A549 (cell line): ENCODE results near the gene ATP2B3. TPM values are rescaled to one million over a fixed set of nuclear protein-coding genes. Genes with fewer than 3 reads are reported as not detected.
A peak's percentile ranks its signal among the peaks of the same experiment; 100 is the strongest.

Experiments used
- ATAC-seq, 2 experiments: fragments of 200-7000 bp in 1 of 2; fragments of >200 bp in 1 of 2; cut with Nextera tagmentation in 1 of 2; cut with Tn5 transposase in 1 of 2; 3 replicates each; pipeline versions ENCODE4 v1.8.0 to v1.9.1; 2018 to 2020; ENCODE audit warnings: mild to moderate bottlenecking in 1 of 2, moderate library complexity in 1 of 2
- CTCF ChIA-PET: fragments of 300-600 bp; sonication (Branson Sonifier 250); formaldehyde crosslinking; extraction: SDS; loops from one replicate; lab custom pipeline; 2021; ENCODE audit warnings: antibody characterized with exemption, inconsistent platforms; lab: Yijun Ruan, JAX
- POLR2A ChIA-PET: fragments of 350-600 bp; formaldehyde crosslinking; extraction: SDS; loops from one replicate; lab custom pipeline; 2021; ENCODE audit warnings: antibody characterized with exemption, inconsistent platforms; lab: Yijun Ruan, JAX
- DNase-seq, 2 experiments: peaks; one replicate each; pipeline versions ENCODE4 v3.0.0 to v3.0.0-alpha.2; 2011 to 2016; ENCODE audit warnings: low read depth in 1 of 2, low spot score in 1 of 2
- FAIRE-seq: peaks from 2 replicates; lab custom pipeline; 2011; peaks lifted over from hg19 to GRCh38; lab: Jason Lieb, UNC
- H3K27ac ChIP-seq, 2 experiments: fragments of >200 bp; sonication (Bioruptor Twin); formaldehyde crosslinking; 3 replicates each; pipeline ENCODE4 v1.5.1; 2016 to 2017
- H3K4me1 ChIP-seq: fragments of >200 bp; sonication (Bioruptor Twin); formaldehyde crosslinking; 3 replicates; pipeline ENCODE4 v1.6.1; 2016
- H3K4me2 ChIP-seq: fragments of >200 bp; sonication (Bioruptor Twin); formaldehyde crosslinking; 3 replicates; pipeline ENCODE4 v1.6.1; 2016
- H3K4me3 ChIP-seq: fragments of >200 bp; sonication (Bioruptor Twin); formaldehyde crosslinking; 3 replicates; pipeline ENCODE4 v1.5.1; 2016
- H3K9me3 ChIP-seq: fragments of >200 bp; sonication (Bioruptor Twin); formaldehyde crosslinking; 3 replicates; pipeline ENCODE4 v1.6.1; 2016
- CEBPB ChIP-seq, 2 experiments: fragments of >200 bp in 1 of 2; sonication (Bioruptor Twin) in 1 of 2; formaldehyde crosslinking in 1 of 2; IDR thresholded peaks; 2 replicates each; pipeline ENCODE4 v1.6.1; 2012 to 2016
- EHF ChIP-seq: fragments of 250-450 bp; sonication (Bioruptor Pico); IDR thresholded peaks from 2 replicates; pipeline ENCODE4 v1.5.0; 2020; ENCODE audit warnings: mild to moderate bottlenecking
- EP300 ChIP-seq, 2 experiments: fragments of >200 bp; sonication (Bioruptor Twin); formaldehyde crosslinking; IDR thresholded peaks; 2 replicates in 1 of 2; 3 replicates in 1 of 2; pipeline ENCODE4 v1.6.1; 2016 to 2017
- ESRRA ChIP-seq: fragments of 150-350 bp; IDR thresholded peaks from 2 replicates; pipeline ENCODE4 v1.6.1; 2014; ENCODE audit warnings: mild to moderate bottlenecking, low read length, borderline replicate concordance
- GATA3 ChIP-seq: IDR thresholded peaks from 2 replicates; pipeline ENCODE4 v1.6.1; 2012; ENCODE audit warnings: borderline replicate concordance
- JUNB ChIP-seq: fragments of >200 bp; sonication (Bioruptor Twin); formaldehyde crosslinking; IDR thresholded peaks from 2 replicates; pipeline ENCODE4 v1.6.1; 2016
- KDM5A ChIP-seq: fragments of 200-600 bp; sonication (generic); IDR thresholded peaks from 2 replicates; pipeline ENCODE4 v1.6.1; 2016; ENCODE audit warnings: antibody characterized with exemption, mild to moderate bottlenecking
- MYC ChIP-seq: IDR thresholded peaks from 2 replicates; pipeline ENCODE4 v1.6.1; 2012; ENCODE audit warnings: mild to moderate bottlenecking, inconsistent platforms, low read length, improper control_type of control experiment, borderline replicate concordance
- NFE2L2 ChIP-seq: fragments of 150-350 bp; conservative IDR thresholded peaks from 2 replicates; pipeline ENCODE4 v1.6.1; 2014; ENCODE audit warnings: low read length
- POLR2A ChIP-seq: IDR thresholded peaks from 2 replicates; pipeline ENCODE4 v1.6.1; 2012; ENCODE audit warnings: mild to moderate bottlenecking, low read length
- RCOR1 ChIP-seq: fragments of 150-350 bp; IDR thresholded peaks from 2 replicates; pipeline ENCODE4 v1.6.1; 2014; ENCODE audit warnings: antibody characterized with exemption, low read length, low read depth
- RFX5 ChIP-seq: fragments of 450-650 bp; IDR thresholded peaks from 2 replicates; pipeline ENCODE4 v1.7.1; 2014; ENCODE audit warnings: antibody characterized with exemption, mild to moderate bottlenecking, moderate library complexity
- SMC3 ChIP-seq: fragments of >200 bp; sonication (Bioruptor Twin); formaldehyde crosslinking; IDR thresholded peaks from 3 replicates; pipeline ENCODE4 v1.6.1; 2018; ENCODE audit warnings: inconsistent platforms
- SREBF2 ChIP-seq: fragments of 450-650 bp; IDR thresholded peaks from 2 replicates; pipeline ENCODE4 v1.6.1; 2014; ENCODE audit warnings: mild to moderate bottlenecking, moderate library complexity
- TP53 ChIP-seq: fragments of 250-450 bp; sonication (Bioruptor Pico); IDR thresholded peaks from 2 replicates; pipeline ENCODE4 v1.5.0; 2021; ENCODE audit warnings: mild to moderate bottlenecking, moderate library complexity
- USF2 ChIP-seq: fragments of 450-650 bp; IDR thresholded peaks from 2 replicates; pipeline ENCODE4 v1.6.1; 2014; ENCODE audit warnings: antibody characterized with exemption
- ZC3H11A ChIP-seq: fragments of 450-650 bp; IDR thresholded peaks from 2 replicates; pipeline ENCODE4 v1.6.1; 2014; ENCODE audit warnings: antibody characterized with exemption, mild to moderate bottlenecking
- ZFP36 ChIP-seq: fragments of 450-650 bp; IDR thresholded peaks from 2 replicates; pipeline ENCODE4 v1.6.1; 2014; ENCODE audit warnings: borderline replicate concordance; ENCODE audit not compliant: partially characterized antibody
- ZNF302 ChIP-seq: fragments of 250-450 bp; sonication (Bioruptor Pico); IDR thresholded peaks from 2 replicates; pipeline ENCODE4 v1.9.0; 2021; ENCODE audit warnings: inconsistent platforms, mild to moderate bottlenecking, moderate library complexity
- ZSCAN20 ChIP-seq: fragments of 250-450 bp; sonication (Bioruptor Pico); IDR thresholded peaks from 2 replicates; pipeline ENCODE4 v1.8.0; 2022; ENCODE audit warnings: mild to moderate bottlenecking, moderate library complexity
- WGBS: methylation state at CpG from one replicate; pipeline ENCODE4 v1.1.6; 2017; ENCODE audit errors: missing lambda C conversion rate; 5-methylcytosine and 5-hydroxymethylcytosine counted together
- polyA plus RNA-seq, 4 experiments: library from polyadenylated mRNA; depleted of rRNA in 3 of 4; stranded (reverse); fragments of >200 nt; fragmentation: RNase III in 1 of 4; extraction: RNeasy Plus Mini Kit Qiagen cat#74134 plus additional on column Dnase treatment in 1 of 4; gene quantifications; 2 replicates in 3 of 4; 3 replicates in 1 of 4; pipeline ENCODE4 v1.2.3, GENCODE V29; 2011 to 2017
- TF ChIP-seq, protein P1 (sequence below): IDR thresholded peaks from 2 replicates; pipeline ENCODE4 v1.6.1; 2012
- TF ChIP-seq, protein P2 (sequence below): fragments of >200 bp; sonication (Bioruptor Twin); formaldehyde crosslinking; IDR thresholded peaks from 3 replicates; pipeline ENCODE4 v1.6.1; 2016
- TF ChIP-seq, protein P3 (sequence below): IDR thresholded peaks from 2 replicates; pipeline ENCODE4 v1.6.1; 2012
- TF ChIP-seq, protein P4 (sequence below): fragments of 150-350 bp; IDR thresholded peaks from 2 replicates; pipeline ENCODE4 v1.6.1; 2014; ENCODE audit warnings: low read depth, mild to moderate bottlenecking, low read length

Gene ATP2B3
- polyA plus RNA-seq, 2 of the 4 experiments (the other 2 are of a cell fraction), result 0.13 to 0.30 TPM

- POLR2A ChIA-PET, result no interaction called here
- TF ChIP-seq NFE2L2, result no peak
- TF ChIP-seq, all 56 proteins: peak for 0
- ATAC-seq (no peak), DNase-seq (no peak), FAIRE-seq (no peak)
- no peak overlapping the region for H3K4me2 ChIP-seq
- 78% methylated on average over 7 of the region's 9 CpGs for WGBS
- H3K9me3 ChIP-seq, result no peaks in the 10 kb centered on the region
- no peaks in the 10 kb centered on the region for H3K4me1 ChIP-seq
- CTCF ChIA-PET, result interaction anchor here (1.1 to 2.4 kb wide), 6 partner anchors 10 to 105 kb away, joined by 3 to 9 read pairs (median 5); no protein-coding TSS in a partner anchor
- H3K27ac ChIP-seq, result no peak overlapping the region
- H3K4me3 ChIP-seq, result no peak overlapping the region
Measured at GRCh38 chrX:153562546-153562945, 45.1 kb downstream of the ATP2B3 start.

DNA sequence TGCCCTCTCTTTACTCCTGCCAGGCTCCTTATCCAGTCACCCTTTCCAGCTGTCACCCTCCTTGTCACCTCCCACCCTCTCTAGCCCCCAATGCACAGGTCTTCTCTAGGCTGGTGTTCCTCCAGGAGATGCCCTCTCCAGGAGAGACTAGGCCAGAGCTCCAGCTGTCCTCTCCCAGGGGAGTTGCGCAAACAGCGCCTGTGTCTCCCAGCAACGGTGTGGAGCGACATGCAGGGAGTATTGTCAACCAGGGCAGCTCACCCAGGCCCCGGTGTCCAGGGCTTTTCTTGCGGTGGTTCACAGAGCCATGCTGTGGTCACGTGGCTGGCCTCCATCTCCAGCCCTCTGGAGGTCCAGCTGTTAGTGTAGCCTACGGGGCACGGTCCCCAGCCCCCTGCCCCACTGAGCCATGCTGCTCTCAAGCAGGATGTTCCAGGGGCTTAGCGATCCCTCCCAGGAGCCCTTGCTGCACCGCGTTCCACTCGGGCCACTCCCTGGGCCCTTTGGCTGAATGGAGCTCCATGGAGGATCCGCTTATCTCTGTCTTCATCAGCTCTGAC is 46.7 kb downstream of the ATP2B3 start:
- DNase-seq, result no peak
- FAIRE-seq, result no peak
- POLR2A ChIA-PET, result no interaction called here
- H3K4me2 ChIP-seq, result no peak overlapping the region
- CTCF ChIA-PET, result interaction anchor here (0.8 to 1.9 kb wide), 8 partner anchors 8 to 81 kb away, joined by 3 to 13 read pairs (median 4); no protein-coding TSS in a partner anchor
- H3K4me1 ChIP-seq, result no peaks in the 10 kb centered on the region
- no peaks in the 10 kb centered on the region for H3K9me3 ChIP-seq
- ATAC-seq, result no peak
- WGBS, result 90% methylated on average over 9 of the region's 14 CpGs
- TF ChIP-seq, protein P1, sequence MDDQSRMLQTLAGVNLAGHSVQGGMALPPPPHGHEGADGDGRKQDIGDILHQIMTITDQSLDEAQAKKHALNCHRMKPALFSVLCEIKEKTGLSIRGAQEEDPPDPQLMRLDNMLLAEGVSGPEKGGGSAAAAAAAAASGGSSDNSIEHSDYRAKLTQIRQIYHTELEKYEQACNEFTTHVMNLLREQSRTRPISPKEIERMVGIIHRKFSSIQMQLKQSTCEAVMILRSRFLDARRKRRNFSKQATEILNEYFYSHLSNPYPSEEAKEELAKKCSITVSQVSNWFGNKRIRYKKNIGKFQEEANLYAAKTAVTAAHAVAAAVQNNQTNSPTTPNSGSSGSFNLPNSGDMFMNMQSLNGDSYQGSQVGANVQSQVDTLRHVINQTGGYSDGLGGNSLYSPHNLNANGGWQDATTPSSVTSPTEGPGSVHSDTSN, result no peak
- TF ChIP-seq EHF (CRISPR knock-in tag) (no peak), JUNB (no peak), RFX5 (no peak)
- H3K4me3 ChIP-seq, result no peak overlapping the region
- no peak overlapping the region for H3K27ac ChIP-seq

- Histone ChIP-seq H3K4me2 (no peak overlapping the region), H3K4me3 (no peak overlapping the region), H3K27ac (no peak overlapping the region), H3K4me1 (no peaks in the 10 kb centered on the region), H3K9me3 (no peaks in the 10 kb centered on the region)
- ChIA-PET CTCF (interaction anchor here (0.6 to 2.6 kb wide), 8 partner anchors 12 to 141 kb away, joined by 3 to 13 read pairs (median 5); no protein-coding TSS in a partner anchor), POLR2A (no interaction called here)
- no peak for TF ChIP-seq CEBPB (IDR thresholded peaks at IDR 0.05)
- no peak for TF ChIP-seq KDM5A
- TF ChIP-seq USF2, result no peak
- TF ChIP-seq, protein P2, sequence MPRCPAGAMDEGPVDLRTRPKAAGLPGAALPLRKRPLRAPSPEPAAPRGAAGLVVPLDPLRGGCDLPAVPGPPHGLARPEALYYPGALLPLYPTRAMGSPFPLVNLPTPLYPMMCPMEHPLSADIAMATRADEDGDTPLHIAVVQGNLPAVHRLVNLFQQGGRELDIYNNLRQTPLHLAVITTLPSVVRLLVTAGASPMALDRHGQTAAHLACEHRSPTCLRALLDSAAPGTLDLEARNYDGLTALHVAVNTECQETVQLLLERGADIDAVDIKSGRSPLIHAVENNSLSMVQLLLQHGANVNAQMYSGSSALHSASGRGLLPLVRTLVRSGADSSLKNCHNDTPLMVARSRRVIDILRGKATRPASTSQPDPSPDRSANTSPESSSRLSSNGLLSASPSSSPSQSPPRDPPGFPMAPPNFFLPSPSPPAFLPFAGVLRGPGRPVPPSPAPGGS, result no peak
- no peak for TF ChIP-seq EP300 (IDR thresholded peaks at IDR 0.05)
- no peak for TF ChIP-seq TP53 (CRISPR knock-in tag)
- no peak for TF ChIP-seq SMC3
- TF ChIP-seq SREBF2, result no peak
- 63% methylated on average over 9 of the region's 9 CpGs for WGBS
- DNase-seq (no peak), ATAC-seq (peak in 1 of 2 experiments; percentile 40; a peak in 2 of 6 replicates), FAIRE-seq (no peak)
Measured at GRCh38 chrX:153565996-153566580, 48.6 kb downstream of the ATP2B3 start.

GRCh38 chrX:153568451-153569011 is 51.1 kb downstream of the ATP2B3 start:
- WGBS, result 65% methylated on average over 14 of the region's 21 CpGs
- POLR2A ChIA-PET, result no interaction called here
- Histone ChIP-seq H3K4me2 (no peak overlapping the region), H3K9me3 (no peaks in the 10 kb centered on the region), H3K4me3 (no peak overlapping the region), H3K4me1 (no peaks in the 10 kb centered on the region), H3K27ac (no peak overlapping the region)
- CTCF ChIA-PET, result interaction anchor here (0.7 to 3.0 kb wide), 7 partner anchors 10 to 99 kb away, joined by 3 to 10 read pairs (median 3); no protein-coding TSS in a partner anchor
- TF ChIP-seq ESRRA, result no peak
- TF ChIP-seq ZNF302 (CRISPR knock-in tag), result no peak
- no peak for TF ChIP-seq ZSCAN20 (CRISPR knock-in tag)
- TF ChIP-seq, protein P3, sequence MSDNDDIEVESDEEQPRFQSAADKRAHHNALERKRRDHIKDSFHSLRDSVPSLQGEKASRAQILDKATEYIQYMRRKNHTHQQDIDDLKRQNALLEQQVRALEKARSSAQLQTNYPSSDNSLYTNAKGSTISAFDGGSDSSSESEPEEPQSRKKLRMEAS, result no peak
- TF ChIP-seq, protein P4, sequence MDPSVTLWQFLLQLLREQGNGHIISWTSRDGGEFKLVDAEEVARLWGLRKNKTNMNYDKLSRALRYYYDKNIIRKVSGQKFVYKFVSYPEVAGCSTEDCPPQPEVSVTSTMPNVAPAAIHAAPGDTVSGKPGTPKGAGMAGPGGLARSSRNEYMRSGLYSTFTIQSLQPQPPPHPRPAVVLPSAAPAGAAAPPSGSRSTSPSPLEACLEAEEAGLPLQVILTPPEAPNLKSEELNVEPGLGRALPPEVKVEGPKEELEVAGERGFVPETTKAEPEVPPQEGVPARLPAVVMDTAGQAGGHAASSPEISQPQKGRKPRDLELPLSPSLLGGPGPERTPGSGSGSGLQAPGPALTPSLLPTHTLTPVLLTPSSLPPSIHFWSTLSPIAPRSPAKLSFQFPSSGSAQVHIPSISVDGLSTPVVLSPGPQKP, result no peak
- no peak for TF ChIP-seq POLR2A
- no peak for TF ChIP-seq GATA3
- no peak for TF ChIP-seq EP300 (IDR thresholded peaks at IDR 0.05)
- TF ChIP-seq NFE2L2, result no peak
- no peak for TF ChIP-seq RCOR1
- TF ChIP-seq KDM5A, result no peak
- no peak for TF ChIP-seq ZC3H11A
- no peak for TF ChIP-seq MYC
- TF ChIP-seq ZFP36, result no peak
- FAIRE-seq, result no peak
- peak; percentile 62 to 78; a peak in 4 of 6 replicates for ATAC-seq
- DNase-seq, result peak; percentile 11 to 33
